ENCODE data around the gene CGREF1. TPM values are rescaled to one million over a fixed set of nuclear protein-coding genes. Genes with fewer than 3 reads are reported as not detected.

CGREF1 gene
- total and polyA plus RNA-seq, 4 donors = 19.0 to 55.3 (median 35.4) TPM

- no peaks in the 10 kb centered on the region for H3K27me3 ChIP-seq (ENCODE audit: control insufficient read depth, insufficient read depth, low read length)
- H3K4me3 ChIP-seq (ENCODE audit: low read depth, low read length) = no peak overlapping the region
- DNase-seq (ENCODE audit: low read depth in 4 of 6, low spot score in 6 of 6) = no peak
- 91% methylated on average over 12 of the region's 14 CpGs for WGBS (ENCODE audit: insufficient coverage)
- H3K27ac ChIP-seq (ENCODE audit: low read depth, low read length) = no peak overlapping the region
- H3K9me3 ChIP-seq (ENCODE audit: control insufficient read depth, insufficient read depth, low read length) = no peaks in the 10 kb centered on the region
- H3K4me1 ChIP-seq (ENCODE audit: control insufficient read depth, insufficient read depth, low read length) = peaks cover 31% of the 10 kb centered on the region
- peaks cover 8% of the 10 kb centered on the region for H3K36me3 ChIP-seq (ENCODE audit: control insufficient read depth, insufficient read depth, low read length)
These were observed 29.6 kb downstream of the CGREF1 start for GRCh38 chr2:27089111-27089954.

GRCh38 chr2:27088634-27089033 lies 30.3 kb downstream of the CGREF1 start:
- no peak for DNase-seq (ENCODE audit: low read depth in 4 of 6, low spot score in 6 of 6)
- 84% methylated on average over 5 of the region's 6 CpGs for WGBS (ENCODE audit: insufficient coverage)
- H3K36me3 ChIP-seq (ENCODE audit: control insufficient read depth, insufficient read depth, low read length) = peaks cover 10% of the 10 kb centered on the region
- H3K27me3 ChIP-seq (ENCODE audit: control insufficient read depth, insufficient read depth, low read length) = no peaks in the 10 kb centered on the region
- no peak overlapping the region for H3K27ac ChIP-seq (ENCODE audit: low read depth, low read length)
- H3K4me3 ChIP-seq (ENCODE audit: low read depth, low read length) = no peak overlapping the region
- peaks cover 31% of the 10 kb centered on the region for H3K4me1 ChIP-seq (ENCODE audit: control insufficient read depth, insufficient read depth, low read length)
- H3K9me3 ChIP-seq (ENCODE audit: control insufficient read depth, insufficient read depth, low read length) = no peaks in the 10 kb centered on the region

- peaks cover 16% of the 10 kb centered on the region for H3K36me3 ChIP-seq (ENCODE audit: control insufficient read depth, insufficient read depth, low read length)
- no peaks in the 10 kb centered on the region for H3K9me3 ChIP-seq (ENCODE audit: control insufficient read depth, insufficient read depth, low read length)
- no peak overlapping the region for H3K27ac ChIP-seq (ENCODE audit: low read depth, low read length)
- WGBS (ENCODE audit: insufficient coverage) = 87% methylated on average over 3 of the region's 5 CpGs
- H3K4me1 ChIP-seq (ENCODE audit: control insufficient read depth, insufficient read depth, low read length) = peaks cover 31% of the 10 kb centered on the region
- H3K27me3 ChIP-seq (ENCODE audit: control insufficient read depth, insufficient read depth, low read length) = no peaks in the 10 kb centered on the region
- DNase-seq (ENCODE audit: low read depth in 4 of 6, low spot score in 6 of 6) = no peak
- no peak overlapping the region for H3K4me3 ChIP-seq (ENCODE audit: low read depth, low read length)
These were observed 31.0 kb downstream of the CGREF1 start for GRCh38 chr2:27087823-27088410.

GRCh38 chr2:27086724-27087593 lies 32.0 kb downstream of the CGREF1 start, which contains the start of gene KHK:
Gene KHK, plus strand, starts transcription at chr2:27086772. Its CDS starts 488 bp downstream, at chr2:27087260.
- peaks cover 32% of the 10 kb centered on the region for H3K4me1 ChIP-seq (ENCODE audit: control insufficient read depth, insufficient read depth, low read length)
- no peaks in the 10 kb centered on the region for H3K9me3 ChIP-seq (ENCODE audit: control insufficient read depth, insufficient read depth, low read length)
- WGBS (ENCODE audit: insufficient coverage) = 3% methylated on average over 53 of the region's 54 CpGs
- peaks cover 19% of the 10 kb centered on the region for H3K36me3 ChIP-seq (ENCODE audit: control insufficient read depth, insufficient read depth, low read length)
- peak within 1 kb of the TSS; percentile 61 for H3K4me3 ChIP-seq (ENCODE audit: low read depth, low read length)
- no peak for DNase-seq (ENCODE audit: low read depth in 4 of 6, low spot score in 6 of 6)
- H3K27me3 ChIP-seq (ENCODE audit: control insufficient read depth, insufficient read depth, low read length) = no peaks in the 10 kb centered on the region
- H3K27ac ChIP-seq (ENCODE audit: low read depth, low read length) = peak within 1 kb of the TSS; percentile 86

- H3K9me3 ChIP-seq (ENCODE audit: control insufficient read depth, insufficient read depth, low read length) = no peaks in the 10 kb centered on the region
- under 1% methylated on average over 81 of the region's 81 CpGs for WGBS (ENCODE audit: insufficient coverage)
- peak overlapping the region; percentile 86 for H3K27ac ChIP-seq (ENCODE audit: low read depth, low read length)
- peak overlapping the region; percentile 61 for H3K4me3 ChIP-seq (ENCODE audit: low read depth, low read length)
- H3K27me3 ChIP-seq (ENCODE audit: control insufficient read depth, insufficient read depth, low read length) = no peaks in the 10 kb centered on the region
- H3K36me3 ChIP-seq (ENCODE audit: control insufficient read depth, insufficient read depth, low read length) = peaks cover 19% of the 10 kb centered on the region
- peak; percentile 77 to 98 (median 93) for DNase-seq (ENCODE audit: low read depth in 4 of 6, low spot score in 6 of 6)
- peaks cover 37% of the 10 kb centered on the region for H3K4me1 ChIP-seq (ENCODE audit: control insufficient read depth, insufficient read depth, low read length)
These were observed 32.7 kb downstream of the CGREF1 start for GRCh38 chr2:27086090-27086723.

- H3K36me3 ChIP-seq (ENCODE audit: control insufficient read depth, insufficient read depth, low read length) = peaks cover 19% of the 10 kb centered on the region
- peak overlapping the region; percentile 86 for H3K27ac ChIP-seq (ENCODE audit: low read depth, low read length)
- WGBS (ENCODE audit: insufficient coverage) = 1% methylated on average over 38 of the region's 38 CpGs
- DNase-seq (ENCODE audit: low read depth in 4 of 6, low spot score in 6 of 6) = peak in 2 of 6 donors; percentile 63 to 71
- H3K27me3 ChIP-seq (ENCODE audit: control insufficient read depth, insufficient read depth, low read length) = no peaks in the 10 kb centered on the region
- peak overlapping the region; percentile 61 for H3K4me3 ChIP-seq (ENCODE audit: low read depth, low read length)
- H3K4me1 ChIP-seq (ENCODE audit: control insufficient read depth, insufficient read depth, low read length) = peaks cover 43% of the 10 kb centered on the region
- H3K9me3 ChIP-seq (ENCODE audit: control insufficient read depth, insufficient read depth, low read length) = no peaks in the 10 kb centered on the region
These were observed 33.2 kb downstream of the CGREF1 start for GRCh38 chr2:27085673-27086089.

- no peaks in the 10 kb centered on the region for H3K9me3 ChIP-seq (ENCODE audit: control insufficient read depth, insufficient read depth, low read length)
- no peaks in the 10 kb centered on the region for H3K27me3 ChIP-seq (ENCODE audit: control insufficient read depth, insufficient read depth, low read length)
- peak overlapping the region; percentile 61 for H3K4me3 ChIP-seq (ENCODE audit: low read depth, low read length)
- WGBS (ENCODE audit: insufficient coverage) = 38% methylated on average over 6 of the region's 10 CpGs
- peak overlapping the region; percentile 16 for H3K27ac ChIP-seq (ENCODE audit: low read depth, low read length)
- peaks cover 48% of the 10 kb centered on the region for H3K4me1 ChIP-seq (ENCODE audit: control insufficient read depth, insufficient read depth, low read length)
- H3K36me3 ChIP-seq (ENCODE audit: control insufficient read depth, insufficient read depth, low read length) = peaks cover 19% of the 10 kb centered on the region
- no peak for DNase-seq (ENCODE audit: low read depth in 4 of 6, low spot score in 6 of 6)
These were observed 33.8 kb downstream of the CGREF1 start for GRCh38 chr2:27085062-27085672.

GRCh38 chr2:27084297-27085061 lies 34.4 kb downstream of the CGREF1 start:
- WGBS (ENCODE audit: insufficient coverage) = 89% methylated on average over 2 of the region's 6 CpGs

More at GRCh38 chr2:27084297-27085061, 34.4 kb downstream of the CGREF1 start:
- no peaks in the 10 kb centered on the region for H3K9me3 ChIP-seq (ENCODE audit: control insufficient read depth, insufficient read depth, low read length)
- H3K4me3 ChIP-seq (ENCODE audit: low read depth, low read length) = no peak overlapping the region
- H3K36me3 ChIP-seq (ENCODE audit: control insufficient read depth, insufficient read depth, low read length) = peaks cover 19% of the 10 kb centered on the region
- H3K27ac ChIP-seq (ENCODE audit: low read depth, low read length) = no peak overlapping the region
- peaks cover 53% of the 10 kb centered on the region for H3K4me1 ChIP-seq (ENCODE audit: control insufficient read depth, insufficient read depth, low read length)
- DNase-seq (ENCODE audit: low read depth in 4 of 6, low spot score in 6 of 6) = no peak
- no peaks in the 10 kb centered on the region for H3K27me3 ChIP-seq (ENCODE audit: control insufficient read depth, insufficient read depth, low read length)

Data from spinal cord (tissue), 10 donors.